ENCODE measurements around the gene PRUNE1.

PRUNE1 gene

DNA sequence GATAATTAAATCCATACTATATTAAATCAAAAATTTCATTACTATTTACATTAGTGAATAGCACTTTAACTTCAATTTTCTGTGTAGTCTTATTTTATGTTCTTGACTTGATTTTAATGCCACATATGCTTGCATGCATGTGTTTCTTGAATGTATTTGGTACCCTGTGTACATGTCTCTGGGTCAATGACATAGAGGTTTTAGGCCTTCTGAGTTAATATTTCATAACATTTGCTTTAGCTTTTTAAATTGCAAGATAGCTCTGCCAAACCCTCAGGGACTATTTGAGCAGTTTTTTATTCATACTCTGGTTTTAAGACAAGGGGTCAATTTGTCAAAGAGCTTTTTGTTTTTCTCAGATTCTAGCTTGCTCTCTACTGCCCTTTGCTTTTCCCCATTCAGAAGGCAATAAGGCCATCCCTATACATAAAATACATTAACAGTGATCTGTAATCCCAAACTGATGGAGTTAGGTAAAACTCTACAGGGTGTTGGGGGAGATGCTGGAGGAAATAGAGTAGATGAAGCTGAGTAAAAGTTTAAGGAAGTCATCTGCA lies 56.9 kb downstream of the PRUNE1 start:
- peaks cover 25% of the 10 kb centered on the region for H3K36me3 ChIP-seq (replicated peaks)
- no peak overlapping the region for H3K27ac ChIP-seq
- DNase-seq: no peak
- in situ Hi-C loops (cut with HindIII; ENCODE audit: low pct_ligation_motif_present, low sequenced_read_pairs): no loop called here
- TF ChIP-seq, protein P1, sequence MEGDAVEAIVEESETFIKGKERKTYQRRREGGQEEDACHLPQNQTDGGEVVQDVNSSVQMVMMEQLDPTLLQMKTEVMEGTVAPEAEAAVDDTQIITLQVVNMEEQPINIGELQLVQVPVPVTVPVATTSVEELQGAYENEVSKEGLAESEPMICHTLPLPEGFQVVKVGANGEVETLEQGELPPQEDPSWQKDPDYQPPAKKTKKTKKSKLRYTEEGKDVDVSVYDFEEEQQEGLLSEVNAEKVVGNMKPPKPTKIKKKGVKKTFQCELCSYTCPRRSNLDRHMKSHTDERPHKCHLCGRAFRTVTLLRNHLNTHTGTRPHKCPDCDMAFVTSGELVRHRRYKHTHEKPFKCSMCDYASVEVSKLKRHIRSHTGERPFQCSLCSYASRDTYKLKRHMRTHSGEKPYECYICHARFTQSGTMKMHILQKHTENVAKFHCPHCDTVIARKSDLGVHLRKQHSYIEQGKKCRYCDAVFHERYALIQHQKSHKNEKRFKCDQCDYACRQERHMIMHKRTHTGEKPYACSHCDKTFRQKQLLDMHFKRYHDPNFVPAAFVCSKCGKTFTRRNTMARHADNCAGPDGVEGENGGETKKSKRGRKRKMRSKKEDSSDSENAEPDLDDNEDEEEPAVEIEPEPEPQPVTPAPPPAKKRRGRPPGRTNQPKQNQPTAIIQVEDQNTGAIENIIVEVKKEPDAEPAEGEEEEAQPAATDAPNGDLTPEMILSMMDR (IDR thresholded peaks at IDR 0.05; ENCODE audit: low read depth, low read length, missing control alignments): no peak
- H3K4me3 ChIP-seq (ENCODE audit: low read depth, low read length): no peak overlapping the region
- no peaks in the 10 kb centered on the region for H3K27me3 ChIP-seq (replicated peaks)

DNA sequence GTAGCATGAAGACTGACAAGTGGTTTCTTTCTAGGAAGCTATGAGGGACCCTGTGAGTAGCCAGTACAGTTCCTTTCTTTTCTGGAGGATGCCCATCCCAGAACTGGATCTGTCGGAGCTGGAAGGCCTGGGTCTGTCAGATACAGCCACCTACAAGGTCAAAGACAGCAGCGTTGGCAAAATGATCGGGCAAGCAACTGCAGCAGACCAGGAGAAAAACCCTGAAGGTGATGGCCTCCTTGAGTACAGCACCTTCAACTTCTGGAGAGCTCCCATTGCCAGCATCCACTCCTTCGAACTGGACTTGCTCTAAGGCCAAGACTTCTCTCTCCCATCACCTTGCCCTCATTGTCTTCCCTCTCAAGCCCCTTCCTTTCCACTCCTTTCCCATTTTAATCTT lies 58.9 kb downstream of the PRUNE1 start:
- no peaks in the 10 kb centered on the region for H3K27me3 ChIP-seq (replicated peaks)
- TF ChIP-seq, protein P1 (IDR thresholded peaks at IDR 0.05; ENCODE audit: low read depth, low read length, missing control alignments): no peak
- no peak for DNase-seq
- in situ Hi-C loops (cut with HindIII; ENCODE audit: low pct_ligation_motif_present, low sequenced_read_pairs): no loop called here
- H3K27ac ChIP-seq: no peak overlapping the region
- no peak overlapping the region for H3K4me3 ChIP-seq (ENCODE audit: low read depth, low read length)
- peaks cover 25% of the 10 kb centered on the region for H3K36me3 ChIP-seq (replicated peaks)

DNA sequence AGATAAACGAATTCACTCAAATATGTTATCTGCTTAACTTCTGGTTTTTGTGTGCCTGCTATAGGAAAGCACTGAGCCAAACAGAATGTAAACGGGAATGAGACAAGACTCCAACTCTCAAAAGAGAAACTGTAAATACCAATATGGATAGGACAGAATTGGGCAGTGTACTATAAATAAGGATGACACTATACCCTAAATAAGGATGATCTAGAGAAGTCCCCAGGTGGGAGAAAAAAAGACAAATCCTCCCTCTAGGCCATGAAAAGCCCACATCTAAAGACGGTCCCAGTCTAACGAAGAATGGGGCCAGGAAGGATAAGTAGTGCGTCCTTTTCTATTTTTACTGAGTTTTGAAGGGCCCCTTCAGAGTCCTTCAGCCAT lies 60.8 kb downstream of the PRUNE1 start:
- TF ChIP-seq, protein P1 (IDR thresholded peaks at IDR 0.05; ENCODE audit: low read depth, low read length, missing control alignments): no peak
- in situ Hi-C loops (cut with HindIII; ENCODE audit: low pct_ligation_motif_present, low sequenced_read_pairs): no loop called here
- H3K27me3 ChIP-seq (replicated peaks): no peaks in the 10 kb centered on the region
- H3K4me3 ChIP-seq (ENCODE audit: low read depth, low read length): no peak overlapping the region
- H3K36me3 ChIP-seq (replicated peaks): peaks cover 22% of the 10 kb centered on the region
- no peak overlapping the region for H3K27ac ChIP-seq
- DNase-seq: no peak

DNA sequence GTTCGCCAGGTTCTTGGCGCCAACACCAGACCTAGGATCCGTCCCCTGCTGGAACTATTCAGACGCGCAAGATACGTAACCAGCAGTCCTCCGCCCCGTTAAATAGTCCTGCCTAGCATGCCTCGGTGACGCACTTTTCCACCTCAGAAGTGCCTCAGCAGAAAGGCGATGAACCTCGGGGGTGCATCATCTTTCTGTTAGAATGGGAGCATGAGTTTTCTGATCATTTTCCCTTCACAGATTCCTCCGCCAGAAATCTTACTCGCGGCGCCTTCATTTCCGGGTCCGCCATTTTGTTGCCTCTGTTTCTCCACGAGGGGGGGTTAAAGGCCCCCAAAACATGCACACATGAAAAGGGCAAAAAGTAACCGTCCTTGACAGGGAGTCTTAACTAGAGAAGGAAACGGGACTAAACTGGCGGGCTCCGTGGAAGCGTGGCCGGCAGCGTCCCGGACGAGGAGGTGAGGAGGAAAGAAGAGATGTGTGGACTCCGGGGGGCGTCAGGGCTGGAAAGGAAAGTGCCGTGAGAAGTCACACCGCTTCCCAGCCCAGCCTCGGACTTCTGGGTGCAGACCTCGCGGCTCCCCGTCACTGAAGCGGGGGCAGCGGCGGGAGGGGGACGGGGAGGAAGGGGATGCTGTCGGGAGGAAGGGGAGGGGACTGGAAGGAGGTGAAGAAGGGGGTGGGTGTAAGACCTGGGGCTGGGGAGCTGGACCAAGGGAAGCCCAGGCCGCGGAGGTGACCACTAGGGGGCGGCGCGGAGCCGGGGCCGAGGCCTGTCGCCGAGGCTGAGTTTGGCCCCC lies 62.4 kb downstream of the PRUNE1 start, which contains the start of gene GABPB2:
TSS of gene GABPB2 (plus strand) at position 288 of the 803 bp plus-strand sequence. CDS start 17,429 bp downstream, outside the sequence.
- peak; percentile 91 for DNase-seq
- H3K27me3 ChIP-seq (replicated peaks): no peaks in the 10 kb centered on the region
- in situ Hi-C loops (cut with HindIII; ENCODE audit: low pct_ligation_motif_present, low sequenced_read_pairs): no loop called here

DNA sequence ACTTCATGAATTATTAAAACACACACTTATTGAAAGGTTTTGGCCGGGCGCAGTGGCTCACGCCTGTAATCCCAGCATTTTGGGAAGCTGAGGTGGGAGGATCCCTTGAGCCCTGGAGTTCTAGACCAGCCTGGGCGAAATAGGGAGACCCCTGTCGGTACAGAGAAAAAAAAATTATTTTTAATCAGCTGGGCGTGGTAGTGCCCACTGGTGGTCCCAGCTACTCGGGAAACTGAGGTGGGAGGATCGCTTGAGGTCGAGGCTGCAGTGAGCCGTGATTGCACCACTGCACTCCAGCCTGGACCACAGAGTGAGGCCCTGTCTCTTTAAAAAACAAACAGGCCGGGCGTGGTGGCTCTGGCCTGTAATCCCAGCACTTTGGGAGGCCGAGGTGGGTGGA lies 64.0 kb downstream of the PRUNE1 start:
- H3K27me3 ChIP-seq (replicated peaks): no peaks in the 10 kb centered on the region
- in situ Hi-C loops (cut with HindIII; ENCODE audit: low pct_ligation_motif_present, low sequenced_read_pairs): no loop called here
- peaks cover 14% of the 10 kb centered on the region for H3K36me3 ChIP-seq (replicated peaks)
- TF ChIP-seq, protein P1 (IDR thresholded peaks at IDR 0.05; ENCODE audit: low read depth, low read length, missing control alignments): peak; percentile 13
- no peak overlapping the region for H3K4me3 ChIP-seq (ENCODE audit: low read depth, low read length)
- H3K27ac ChIP-seq: no peak overlapping the region
- no peak for DNase-seq

More for the DNA sequence above, 62.4 kb downstream of the PRUNE1 start, which contains the start of gene GABPB2:
- H3K36me3 ChIP-seq (replicated peaks): peaks cover 22% of the 10 kb centered on the region
- peak within 1 kb of the TSS; percentile 74 for H3K4me3 ChIP-seq (ENCODE audit: low read depth, low read length)
- TF ChIP-seq, protein P1 (IDR thresholded peaks at IDR 0.05; ENCODE audit: low read depth, low read length, missing control alignments): peak; percentile 92
- H3K27ac ChIP-seq: peak within 1 kb of the TSS; percentile 95
